Hematopoietic multipotent progenitor cell (in vitro differentiated cells): ENCODE results near the gene XCR1. TPM values are rescaled to one million over a fixed set of nuclear protein-coding genes. Genes with fewer than 3 reads are reported as not detected.

Experiments
- DNase-seq, 3 donors: peaks; one replicate each; pipeline ENCODE4 v3.0.0-alpha.2; 2011 to 2015; ENCODE audit warnings: low read depth in 2 of 3, low spot score in 2 of 3
- total RNA-seq: library from RNA; depleted of rRNA; stranded (reverse); fragments of >200 nt; gene quantifications from one replicate; pipeline ENCODE4 v1.2.3, GENCODE V29; 2012

The XCR1 gene
- total RNA-seq, 1 donor: not detected

- DNase-seq: no peak
Measured at GRCh38 chr3:45985532-45986302, 41.6 kb downstream of the XCR1 start.

DNA sequence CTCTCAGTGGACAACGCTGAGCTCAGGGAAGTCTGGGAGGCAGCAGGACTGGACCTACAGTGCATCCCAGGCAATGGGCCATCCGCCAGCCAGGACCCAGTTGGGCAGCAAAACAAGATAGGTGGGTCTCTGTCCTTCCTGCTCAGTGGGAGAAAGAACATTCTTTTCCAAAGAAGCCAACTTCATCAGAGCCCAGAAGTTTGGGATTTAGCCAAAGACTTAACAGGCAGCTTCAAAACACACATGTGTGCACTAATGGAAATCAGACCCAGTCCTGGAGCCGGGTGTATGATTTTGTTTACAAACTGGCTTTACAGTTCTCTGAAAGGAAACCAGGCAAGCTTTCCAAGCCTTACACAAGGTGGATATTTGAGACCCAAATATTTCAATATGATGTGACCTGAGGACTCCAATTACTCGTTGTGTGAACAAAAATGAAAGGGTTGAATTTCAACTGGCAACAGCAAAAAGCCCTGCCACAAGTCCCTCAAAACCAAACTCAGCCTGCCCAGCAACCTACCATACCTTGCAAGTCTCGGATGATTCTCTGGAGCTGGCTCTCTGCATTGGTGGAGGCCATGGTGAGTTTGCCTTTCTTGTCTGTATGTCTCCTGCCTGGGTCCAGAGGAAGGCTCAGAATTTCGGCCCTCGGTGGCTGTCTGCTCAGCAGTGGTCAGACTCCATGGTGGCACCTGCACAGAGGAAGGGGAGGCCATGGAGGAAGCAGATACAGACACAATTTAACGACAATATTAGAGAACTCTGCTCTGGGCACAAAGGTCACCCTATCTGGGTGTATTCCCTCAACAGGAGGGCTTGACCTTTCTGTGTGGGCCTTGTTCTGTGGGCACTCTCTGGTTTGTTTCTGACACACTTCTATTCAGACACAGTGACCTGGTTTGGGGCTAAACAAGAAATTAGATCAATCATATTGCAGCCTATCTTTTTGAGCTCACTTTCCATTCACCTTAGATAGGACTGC, 42.7 kb downstream of the XCR1 start:
- no peak for DNase-seq

GRCh38 chr3:45983770-45984169, 43.5 kb downstream of the XCR1 start:
- no peak for DNase-seq

GRCh38 chr3:45981346-45982074, 45.8 kb downstream of the XCR1 start:
- no peak for DNase-seq

GRCh38 chr3:45980819-45981218, 46.5 kb downstream of the XCR1 start:
- no peak for DNase-seq

DNA sequence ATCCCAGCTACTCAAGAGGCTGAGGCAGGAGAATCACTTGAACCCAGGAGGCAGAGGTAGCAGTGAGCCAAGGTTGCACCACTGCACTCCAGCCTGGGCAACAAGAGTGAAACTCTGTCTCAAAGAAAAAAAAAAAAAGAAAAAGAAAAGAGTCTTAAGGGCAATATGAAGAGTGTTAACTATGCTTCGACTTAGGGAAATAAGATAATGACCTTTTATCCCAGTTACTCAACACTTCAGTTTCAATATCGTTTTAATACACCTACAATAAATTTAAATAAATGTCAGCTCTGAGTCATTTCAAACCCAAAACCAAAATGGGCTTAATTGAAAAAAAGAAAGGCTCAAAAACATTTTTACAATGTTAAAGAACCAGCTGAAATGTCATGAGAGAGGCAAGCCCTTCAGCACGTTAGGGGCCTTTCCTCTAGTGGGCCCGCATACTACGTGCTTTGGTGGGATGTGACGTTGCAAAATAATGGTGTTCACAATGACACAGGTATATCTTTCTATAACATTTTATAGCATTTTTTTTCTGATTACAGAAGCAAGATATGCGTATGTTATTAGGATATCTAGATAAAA, 47.0 kb downstream of the XCR1 start:
- no peak for DNase-seq

GRCh38 chr3:45979378-45979777, 47.9 kb downstream of the XCR1 start:
- DNase-seq: no peak

DNA sequence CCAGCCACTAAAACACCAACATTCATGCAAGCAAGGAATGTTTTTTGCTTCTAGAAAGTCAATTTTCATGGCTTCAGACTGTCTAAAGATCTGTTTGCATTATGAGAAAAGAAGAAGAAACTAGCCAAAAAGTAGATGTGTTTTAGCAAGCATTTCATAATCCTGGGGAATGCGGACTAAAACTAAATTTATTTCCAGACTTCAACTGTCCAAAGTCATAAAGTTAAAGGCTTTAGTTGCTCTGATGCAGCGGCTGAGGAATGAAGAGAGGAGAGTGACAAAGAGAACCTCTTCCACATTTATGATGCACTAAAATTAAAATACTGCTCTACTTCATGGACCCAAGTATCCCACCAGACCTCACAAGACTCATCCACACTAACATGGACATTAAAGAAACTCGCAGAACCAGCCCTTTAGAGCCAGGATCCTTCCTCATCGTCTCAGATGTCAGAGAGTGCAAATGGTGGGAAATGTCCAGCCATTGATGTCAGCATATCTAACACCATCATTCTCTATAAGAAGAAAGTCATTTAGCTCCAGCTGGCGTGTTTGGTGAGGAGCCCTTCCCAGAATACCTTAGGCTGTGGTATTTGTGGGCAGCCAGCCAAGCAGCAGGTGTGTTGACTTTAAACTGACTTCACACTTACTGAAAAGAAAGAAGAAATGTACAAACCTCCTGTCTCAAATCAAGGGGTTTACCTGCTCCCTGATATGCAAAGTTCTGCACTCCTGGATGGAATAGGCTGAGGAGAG, 49.1 kb downstream of the XCR1 start:
- no peak for DNase-seq

- no peak for DNase-seq
Measured at GRCh38 chr3:45976191-45977091, 50.8 kb downstream of the XCR1 start.

DNA sequence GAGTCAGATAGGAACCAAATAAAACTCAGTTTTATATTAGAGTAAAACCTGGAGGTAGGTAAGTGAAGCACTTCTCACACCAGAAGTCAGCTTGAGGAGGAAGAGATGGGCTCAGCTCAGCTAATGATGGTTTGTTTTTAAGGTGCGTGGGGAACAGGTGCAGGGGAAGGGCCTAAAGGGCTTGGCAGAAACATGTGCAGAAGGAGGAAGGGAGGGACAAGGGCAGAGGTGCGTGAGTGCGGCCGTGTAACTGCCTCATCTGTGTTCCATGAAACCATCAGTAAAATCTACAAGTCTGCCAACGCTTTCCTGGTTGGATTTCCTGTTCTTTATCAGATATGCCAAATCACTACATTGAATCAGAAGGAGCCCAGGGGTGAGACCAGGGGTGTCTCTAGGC, 51.6 kb downstream of the XCR1 start:
- DNase-seq: peak in 1 of 3 donors; percentile 21

GRCh38 chr3:45974686-45975085, 52.6 kb downstream of the XCR1 start:
- no peak for DNase-seq

- peak in 2 of 3 donors; percentile 36 to 38 for DNase-seq
Measured at GRCh38 chr3:45972534-45973402, 54.5 kb downstream of the XCR1 start.

DNA sequence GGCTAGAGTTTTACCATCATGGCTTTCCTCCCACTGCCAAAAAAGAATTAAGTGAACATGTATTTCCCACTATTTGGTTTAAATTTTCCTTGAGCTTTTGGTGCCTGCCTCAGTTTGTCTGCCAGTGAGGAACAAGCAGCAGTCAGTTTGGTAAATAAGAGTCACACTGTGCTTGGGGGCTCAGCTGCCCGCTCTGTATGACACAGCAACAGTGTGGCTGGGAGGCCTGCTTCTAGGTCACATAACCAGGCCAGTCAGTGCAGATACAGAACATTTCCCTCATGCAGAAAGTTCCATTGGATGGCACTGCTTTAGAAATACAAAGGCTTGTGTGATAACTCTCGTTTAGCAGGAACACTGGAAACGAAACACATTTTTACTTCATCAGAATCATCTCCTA, 57.3 kb downstream of the XCR1 start:
- DNase-seq: no peak

DNA sequence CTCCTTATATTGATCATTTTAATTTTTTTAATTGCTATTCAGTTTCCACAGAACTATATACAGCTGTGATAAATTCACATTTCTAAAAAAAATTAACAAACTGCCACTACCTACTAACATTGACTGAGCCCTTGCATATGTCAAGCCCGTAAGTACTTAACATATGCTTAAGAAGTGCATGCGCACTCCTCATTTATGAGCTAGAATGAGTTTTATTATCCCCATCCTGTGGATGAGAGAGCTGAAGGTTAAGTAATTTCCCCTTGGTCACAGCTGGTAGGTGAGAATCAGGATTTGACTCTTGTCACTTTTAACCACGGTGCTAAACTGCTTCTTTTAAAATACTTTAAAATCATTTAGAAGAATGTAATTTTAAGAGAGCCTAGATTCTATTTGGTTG, 58.2 kb downstream of the XCR1 start:
- DNase-seq: no peak

GRCh38 chr3:45968706-45969105, 58.6 kb downstream of the XCR1 start:
- DNase-seq: no peak

GRCh38 chr3:45968149-45968548, 59.1 kb downstream of the XCR1 start:
- DNase-seq: no peak

GRCh38 chr3:45967724-45968123, 59.6 kb downstream of the XCR1 start:
- no peak for DNase-seq
